Measurements from ENCODE around the gene DOCK3. TPM values are rescaled to one million over a fixed set of nuclear protein-coding genes. Genes with fewer than 3 reads are reported as not detected.

Gene DOCK3
- total and polyA plus RNA-seq, 10 of the 15 experiments (the other 5 are each of a cell fraction or from before 2014, with no cell fraction given) = 0.02 to 0.52 (median 0.04) TPM; not detected in 5

DNA sequence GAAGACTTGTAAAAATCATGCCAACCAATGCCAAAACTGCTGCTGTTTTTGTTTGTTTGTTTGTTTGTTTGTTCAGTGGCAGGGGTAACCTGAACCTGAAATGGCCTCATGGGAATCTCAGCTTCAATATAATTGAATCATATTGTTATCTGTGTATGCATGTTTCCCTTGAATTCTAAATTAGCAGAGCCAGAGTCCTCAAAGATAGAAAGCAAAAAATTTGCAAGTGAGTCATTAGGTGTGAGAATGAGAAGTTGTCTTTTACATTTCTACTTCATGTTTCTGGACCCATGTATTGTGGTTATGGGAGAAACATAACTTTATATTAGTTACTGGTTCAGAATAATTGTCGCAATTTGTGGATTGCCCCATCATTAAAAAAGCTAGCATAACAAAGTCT lies 249.2 kb downstream of the DOCK3 start:
- no peak overlapping the region for H3K4me3 ChIP-seq
- no peak overlapping the region for H3K27ac ChIP-seq (ENCODE audit: control insufficient read depth, insufficient read depth)
- no peaks in the 10 kb centered on the region for H3K79me2 ChIP-seq (ENCODE audit: control insufficient read depth, insufficient read depth, low read length)
- 34% methylated on average over 1 of the region's 1 CpG for WGBS (ENCODE audit: insufficient coverage, insufficient replicate concordance, low lambda C conversion rate, missing lambda C conversion rate)
- POLR2A ChIA-PET = interaction anchor here (0.6 kb wide), 1 partner anchor 178 kb away, joined by 5 read pairs; no protein-coding TSS in a partner anchor
- H3K27me3 ChIP-seq (replicated peaks in 1 of 2; ENCODE audit: control insufficient read depth in 2 of 2, insufficient read depth in 2 of 2, low read length in 1 of 2) = no peaks in the 10 kb centered on the region
- BruUV-seq (replicated peaks) = no TSS peak
- H3K36me3 ChIP-seq (ENCODE audit: control insufficient read depth in 2 of 2, insufficient read depth in 2 of 2, low read length in 1 of 2) = no peaks in the 10 kb centered on the region
- no peak overlapping the region for H3K4me2 ChIP-seq (ENCODE audit: control insufficient read depth, insufficient read depth)
- DNase-seq (ENCODE audit: low read depth, low spot score) (no peak), ATAC-seq (no peak), FAIRE-seq (no peak)
- no peaks in the 10 kb centered on the region for H4K20me1 ChIP-seq (ENCODE audit: control insufficient read depth, insufficient read depth)
- no peak overlapping the region for H2AFZ ChIP-seq (ENCODE audit: control insufficient read depth, low read depth, low read length)
- TF ChIP-seq FOS (IDR thresholded peaks at IDR 0.05; ENCODE audit: borderline replicate concordance, extremely low read depth, insufficient read length) (no peak), MYC (IDR thresholded peaks at IDR 0.05; ENCODE audit: insufficient read depth, insufficient read length, insufficient replicate concordance, low read length, severe bottlenecking) (no peak), KDM1A (IDR thresholded peaks at IDR 0.05; ENCODE audit: borderline replicate concordance) (no peak), CREB1 (IDR thresholded peaks at IDR 0.05; ENCODE audit: low read depth) (no peak), ZBTB40 (IDR thresholded peaks at IDR 0.05; ENCODE audit: borderline replicate concordance) (no peak), CBX3 (IDR thresholded peaks at IDR 0.05; ENCODE audit: borderline replicate concordance, low read depth) (no peak), IRF4 (IDR thresholded peaks at IDR 0.05; ENCODE audit: low read depth, low read length) (no peak), NR2C2 (IDR thresholded peaks at IDR 0.05; ENCODE audit: borderline replicate concordance, control insufficient read depth, insufficient read length, low read depth) (no peak)
- TF ChIP-seq, protein P1, sequence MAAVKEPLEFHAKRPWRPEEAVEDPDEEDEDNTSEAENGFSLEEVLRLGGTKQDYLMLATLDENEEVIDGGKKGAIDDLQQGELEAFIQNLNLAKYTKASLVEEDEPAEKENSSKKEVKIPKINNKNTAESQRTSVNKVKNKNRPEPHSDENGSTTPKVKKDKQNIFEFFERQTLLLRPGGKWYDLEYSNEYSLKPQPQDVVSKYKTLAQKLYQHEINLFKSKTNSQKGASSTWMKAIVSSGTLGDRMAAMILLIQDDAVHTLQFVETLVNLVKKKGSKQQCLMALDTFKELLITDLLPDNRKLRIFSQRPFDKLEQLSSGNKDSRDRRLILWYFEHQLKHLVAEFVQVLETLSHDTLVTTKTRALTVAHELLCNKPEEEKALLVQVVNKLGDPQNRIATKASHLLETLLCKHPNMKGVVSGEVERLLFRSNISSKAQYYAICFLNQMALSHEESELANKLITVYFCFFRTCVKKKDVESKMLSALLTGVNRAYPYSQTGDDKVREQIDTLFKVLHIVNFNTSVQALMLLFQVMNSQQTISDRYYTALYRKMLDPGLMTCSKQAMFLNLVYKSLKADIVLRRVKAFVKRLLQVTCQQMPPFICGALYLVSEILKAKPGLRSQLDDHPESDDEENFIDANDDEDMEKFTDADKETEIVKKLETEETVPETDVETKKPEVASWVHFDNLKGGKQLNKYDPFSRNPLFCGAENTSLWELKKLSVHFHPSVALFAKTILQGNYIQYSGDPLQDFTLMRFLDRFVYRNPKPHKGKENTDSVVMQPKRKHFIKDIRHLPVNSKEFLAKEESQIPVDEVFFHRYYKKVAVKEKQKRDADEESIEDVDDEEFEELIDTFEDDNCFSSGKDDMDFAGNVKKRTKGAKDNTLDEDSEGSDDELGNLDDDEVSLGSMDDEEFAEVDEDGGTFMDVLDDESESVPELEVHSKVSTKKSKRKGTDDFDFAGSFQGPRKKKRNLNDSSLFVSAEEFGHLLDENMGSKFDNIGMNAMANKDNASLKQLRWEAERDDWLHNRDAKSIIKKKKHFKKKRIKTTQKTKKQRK (IDR thresholded peaks at IDR 0.05; ENCODE audit: low read depth, low read length) = no peak
- TF ChIP-seq, protein P2, sequence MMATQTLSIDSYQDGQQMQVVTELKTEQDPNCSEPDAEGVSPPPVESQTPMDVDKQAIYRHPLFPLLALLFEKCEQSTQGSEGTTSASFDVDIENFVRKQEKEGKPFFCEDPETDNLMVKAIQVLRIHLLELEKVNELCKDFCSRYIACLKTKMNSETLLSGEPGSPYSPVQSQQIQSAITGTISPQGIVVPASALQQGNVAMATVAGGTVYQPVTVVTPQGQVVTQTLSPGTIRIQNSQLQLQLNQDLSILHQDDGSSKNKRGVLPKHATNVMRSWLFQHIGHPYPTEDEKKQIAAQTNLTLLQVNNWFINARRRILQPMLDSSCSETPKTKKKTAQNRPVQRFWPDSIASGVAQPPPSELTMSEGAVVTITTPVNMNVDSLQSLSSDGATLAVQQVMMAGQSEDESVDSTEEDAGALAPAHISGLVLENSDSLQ (IDR thresholded peaks at IDR 0.05) = no peak
- TF ChIP-seq, protein P3, sequence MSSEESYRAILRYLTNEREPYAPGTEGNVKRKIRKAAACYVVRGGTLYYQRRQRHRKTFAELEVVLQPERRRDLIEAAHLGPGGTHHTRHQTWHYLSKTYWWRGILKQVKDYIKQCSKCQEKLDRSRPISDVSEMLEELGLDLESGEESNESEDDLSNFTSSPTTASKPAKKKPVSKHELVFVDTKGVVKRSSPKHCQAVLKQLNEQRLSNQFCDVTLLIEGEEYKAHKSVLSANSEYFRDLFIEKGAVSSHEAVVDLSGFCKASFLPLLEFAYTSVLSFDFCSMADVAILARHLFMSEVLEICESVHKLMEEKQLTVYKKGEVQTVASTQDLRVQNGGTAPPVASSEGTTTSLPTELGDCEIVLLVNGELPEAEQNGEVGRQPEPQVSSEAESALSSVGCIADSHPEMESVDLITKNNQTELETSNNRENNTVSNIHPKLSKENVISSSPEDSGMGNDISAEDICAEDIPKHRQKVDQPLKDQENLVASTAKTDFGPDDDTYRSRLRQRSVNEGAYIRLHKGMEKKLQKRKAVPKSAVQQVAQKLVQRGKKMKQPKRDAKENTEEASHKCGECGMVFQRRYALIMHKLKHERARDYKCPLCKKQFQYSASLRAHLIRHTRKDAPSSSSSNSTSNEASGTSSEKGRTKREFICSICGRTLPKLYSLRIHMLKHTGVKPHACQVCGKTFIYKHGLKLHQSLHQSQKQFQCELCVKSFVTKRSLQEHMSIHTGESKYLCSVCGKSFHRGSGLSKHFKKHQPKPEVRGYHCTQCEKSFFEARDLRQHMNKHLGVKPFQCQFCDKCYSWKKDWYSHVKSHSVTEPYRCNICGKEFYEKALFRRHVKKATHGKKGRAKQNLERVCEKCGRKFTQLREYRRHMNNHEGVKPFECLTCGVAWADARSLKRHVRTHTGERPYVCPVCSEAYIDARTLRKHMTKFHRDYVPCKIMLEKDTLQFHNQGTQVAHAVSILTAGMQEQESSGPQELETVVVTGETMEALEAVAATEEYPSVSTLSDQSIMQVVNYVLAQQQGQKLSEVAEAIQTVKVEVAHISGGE (CRISPR knock-in tag; IDR thresholded peaks at IDR 0.05) = no peak
- SMC1A ChIA-PET (ENCODE audit: uncharacterized antibody, unreplicated experiment) = no interaction called here
- in situ Hi-C loops (cut with MboI) (no loop called here), intact Hi-C loops (cut with micrococcal nuclease; ENCODE audit: unreplicated experiment) (no loop called here)
- H3K9me3 ChIP-seq (replicated peaks; ENCODE audit: control insufficient read depth, insufficient read depth, low read length) = no peaks in the 10 kb centered on the region
- H3K4me1 ChIP-seq (ENCODE audit: control insufficient read depth, insufficient read depth, low read length) = no peaks in the 10 kb centered on the region
- RAD21 ChIA-PET (ENCODE audit: unreplicated experiment) = no interaction called here
- CTCF ChIA-PET = no interaction called here
- no peak overlapping the region for H3K9ac ChIP-seq (ENCODE audit: control insufficient read depth, insufficient read depth, low read length)
